Stimulated activated CD4-positive, alpha-beta T cell treated with anti-CD3 and anti-CD28 coated beads, TNF-alpha, amount 100 ng/mL, for 1 hour (primary cell): ENCODE measurements around the gene TEX53.

Source experiments
- DNase-seq, 3 donors: peaks; one replicate each; pipeline ENCODE4 v3.0.0-alpha.2; 2020; ENCODE audit warnings: low read depth in 3 of 3, low spot score in 1 of 3

Gene TEX53

GRCh38 chr9:114657705-114658104 is at the start of gene TEX53:
Gene TEX53, minus strand, starts transcription at chr9:114657805. Its CDS starts 31 bp downstream, at chr9:114657774.
- DNase-seq, result no peak

GRCh38 chr9:114706711-114707110 is 49.1 kb upstream of the TEX53 start:
- DNase-seq, result no peak

GRCh38 chr9:114701988-114702387 is 44.4 kb upstream of the TEX53 start:
- DNase-seq, result no peak

GRCh38 chr9:114697951-114698351 is 40.3 kb upstream of the TEX53 start:
- no peak for DNase-seq

GRCh38 chr9:114696814-114697544 is 39.4 kb upstream of the TEX53 start:
- no peak for DNase-seq

GRCh38 chr9:114695948-114696347 is 38.3 kb upstream of the TEX53 start:
- DNase-seq, result no peak

GRCh38 chr9:114694719-114695269 is 37.2 kb upstream of the TEX53 start:
- no peak for DNase-seq

- DNase-seq, result no peak
These were observed 36.5 kb upstream of the TEX53 start for GRCh38 chr9:114694146-114694545.

GRCh38 chr9:114693248-114693855 is 35.7 kb upstream of the TEX53 start:
- no peak for DNase-seq

GRCh38 chr9:114691956-114692295 is 34.3 kb upstream of the TEX53 start:
- DNase-seq, result no peak

GRCh38 chr9:114691046-114691955 is 33.7 kb upstream of the TEX53 start:
- peak; percentile 38 to 48 (median 38) for DNase-seq

GRCh38 chr9:114690308-114690707 is 32.7 kb upstream of the TEX53 start:
- DNase-seq, result no peak

- no peak for DNase-seq
These were observed 32.2 kb upstream of the TEX53 start for GRCh38 chr9:114689813-114690212.

GRCh38 chr9:114688909-114689610 is 31.5 kb upstream of the TEX53 start:
- DNase-seq, result no peak

- no peak for DNase-seq
These were observed 30.8 kb upstream of the TEX53 start for GRCh38 chr9:114688379-114688778.

GRCh38 chr9:114687034-114687433 is 29.4 kb upstream of the TEX53 start:
- DNase-seq, result no peak

GRCh38 chr9:114685951-114686350 is 28.3 kb upstream of the TEX53 start:
- no peak for DNase-seq

GRCh38 chr9:114684036-114684435 is 26.4 kb upstream of the TEX53 start:
- no peak for DNase-seq

- DNase-seq, result no peak
These were observed 25.2 kb upstream of the TEX53 start for GRCh38 chr9:114682846-114683245.

- DNase-seq, result peak; percentile 50 to 66 (median 56)
These were observed 24.2 kb upstream of the TEX53 start, which contains the start of gene TEX48 for GRCh38 chr9:114681594-114682332. Gene TEX48, minus strand, starts transcription at chr9:114682192. Its CDS starts 10,469 bp downstream, at chr9:114671723.
